HL-60 (cell line): ENCODE results near the gene EIF2S1.

Source experiments
- CTCF ChIP-seq: IDR thresholded peaks from one replicate; pipeline ENCODE4 v1.5.1; 2011; ENCODE audit warnings: low read length, control low read depth, inconsistent platforms; ENCODE audit not compliant: insufficient read depth
- GABPA ChIP-seq: IDR thresholded peaks from 2 replicates; pipeline ENCODE4 v1.6.1; 2012; ENCODE audit warnings: low read depth
- POLR2AphosphoS5 ChIP-seq: IDR thresholded peaks from 2 replicates; pipeline ENCODE4 v1.6.1; 2012; ENCODE audit warnings: low read depth
- REST ChIP-seq: IDR thresholded peaks from 2 replicates; pipeline ENCODE4 v1.6.1; 2012; ENCODE audit warnings: low read depth; ENCODE audit not compliant: insufficient replicate concordance

- TF ChIP-seq POLR2AphosphoS5 = no peak
- no peak for TF ChIP-seq CTCF
- TF ChIP-seq GABPA = no peak
- TF ChIP-seq REST = no peak
These were observed 24.3 kb upstream of the EIF2S1 start for GRCh38 chr14:67335781-67336180.
